GM23248 (cell line): ENCODE results near the gene WFDC8. TPM values are rescaled to one million over a fixed set of nuclear protein-coding genes. Genes with fewer than 3 reads are reported as not detected.

Experiments used
- DNase-seq: peaks from one replicate; pipeline ENCODE4 v3.0.0-alpha.2; 2015
- H2AFZ ChIP-seq: fragments of 200-600 bp; sonication (generic); 2 replicates; pipeline ENCODE4 v1.6.1; 2016; ENCODE audit warnings: antibody characterized with exemption
- H3F3A ChIP-seq: fragments of 200-600 bp; sonication (generic); 2 replicates; pipeline ENCODE4 v1.6.1; 2016; ENCODE audit warnings: mild to moderate bottlenecking, antibody characterized with exemption, mixed run types; ENCODE audit not compliant: insufficient read depth
- H3K27ac ChIP-seq: fragments of 200-600 bp; sonication (generic); 2 replicates; pipeline ENCODE4 v1.5.1; 2016; ENCODE audit warnings: mild to moderate bottlenecking
- H3K27me3 ChIP-seq: fragments of 200-600 bp; sonication (generic); replicated peaks from 2 replicates; pipeline ENCODE4 v1.6.1; 2016; ENCODE audit warnings: mild to moderate bottlenecking; ENCODE audit not compliant: insufficient read depth
- H3K36me3 ChIP-seq: fragments of 200-600 bp; sonication (generic); 2 replicates; pipeline ENCODE4 v1.6.1; 2016; ENCODE audit warnings: low read depth, mild to moderate bottlenecking
- H3K4me1 ChIP-seq: fragments of 200-600 bp; sonication (generic); 2 replicates; pipeline ENCODE4 v1.6.1; 2016; ENCODE audit warnings: mild to moderate bottlenecking; ENCODE audit not compliant: insufficient read depth
- H3K4me2 ChIP-seq: fragments of 200-600 bp; sonication (generic); one replicate; pipeline ENCODE4 v1.6.1; 2016; ENCODE audit warnings: mild to moderate bottlenecking; ENCODE audit not compliant: unreplicated experiment
- H3K4me3 ChIP-seq: fragments of 200-600 bp; sonication (generic); 2 replicates; pipeline ENCODE4 v1.5.1; 2016; ENCODE audit warnings: mild to moderate bottlenecking
- H3K79me2 ChIP-seq: fragments of 200-600 bp; sonication (generic); 2 replicates; pipeline ENCODE4 v1.6.1; 2016; ENCODE audit warnings: mild to moderate bottlenecking; ENCODE audit not compliant: insufficient read depth
- H3K9ac ChIP-seq: fragments of 200-600 bp; sonication (generic); 2 replicates; pipeline ENCODE4 v1.6.1; 2016; ENCODE audit warnings: mild to moderate bottlenecking
- H3K9me2 ChIP-seq: fragments of 200-600 bp; sonication (generic); 2 replicates; pipeline ENCODE4 v1.6.1; 2016; ENCODE audit warnings: mixed run types, mild to moderate bottlenecking, moderate library complexity; ENCODE audit not compliant: insufficient read depth
- H3K9me3 ChIP-seq: fragments of 200-600 bp; sonication (generic); one replicate; pipeline ENCODE4 v1.6.1; 2017; ENCODE audit warnings: low read depth
- H4K20me1 ChIP-seq: fragments of 200-600 bp; sonication (generic); 2 replicates; pipeline ENCODE4 v1.6.0; 2016; ENCODE audit not compliant: insufficient read depth
- EZH2 ChIP-seq: fragments of 200-600 bp; sonication (generic); IDR thresholded peaks from 2 replicates; pipeline ENCODE4 v1.6.1; 2018; ENCODE audit warnings: antibody characterized with exemption, mild to moderate bottlenecking; ENCODE audit not compliant: insufficient read depth, poor library complexity, severe bottlenecking
- EZH2phosphoT487 ChIP-seq: fragments of 200-600 bp; sonication (generic); IDR thresholded peaks from 2 replicates; pipeline ENCODE4 v1.6.1; 2018; ENCODE audit warnings: antibody characterized with exemption, moderate library complexity, mild to moderate bottlenecking, low read depth; ENCODE audit not compliant: insufficient read depth
- WGBS, 2 experiments: methylation state at CpG; one replicate each; pipeline ENCODE4 v1.1.6; 2015 to 2017; ENCODE audit warnings: low lambda C conversion rate in 2 of 2, low coverage in 1 of 2; ENCODE audit errors: missing lambda C conversion rate in 2 of 2; 5-methylcytosine and 5-hydroxymethylcytosine counted together
- in situ Hi-C: fragments of 300-500 bp; cut with MboI; formaldehyde crosslinking; loops from 2 replicates; pipeline ENCODE4 v1.15.0; 2020
- polyA plus RNA-seq: library from polyadenylated mRNA; unstranded; fragments of >200 nt; fragmentation: Nextera tagmentation; extraction: Ambion mirVana; gene quantifications from 2 replicates; pipeline ENCODE4 v1.2.1, GENCODE V29; 2016
- small RNA-seq: library from RNA; depleted of rRNA; stranded (forward); fragments of <200 nt; gene quantifications from one replicate; pipeline ENCODE3, GENCODE V24; 2014; ENCODE audit warnings: low read depth, low replicate concordance
- total RNA-seq: library from RNA; depleted of rRNA; stranded (reverse); fragments of >200 nt; shearing (Covaris generic); gene quantifications from 2 replicates; pipeline ENCODE4 v1.2.3, GENCODE V29; 2014; rRNA removed

WFDC8 gene
- total and polyA plus RNA-seq, 2 experiments from 2014 or later: not detected

- Histone ChIP-seq H3K27me3 (peaks cover 17% of the 10 kb centered on the region; the same call in 1 of the 2 replicates), H3K27ac (no peak overlapping the region), H3K79me2 (no peaks in the 10 kb centered on the region), H3K9me2 (no peaks in the 10 kb centered on the region), H3K4me1 (no peaks in the 10 kb centered on the region), H3K4me3 (no peak overlapping the region), H2AFZ (no peak overlapping the region), H3K36me3 (no peaks in the 10 kb centered on the region), H3F3A (no peaks in the 10 kb centered on the region), H3K4me2 (no peak overlapping the region), H3K9me3 (no peaks in the 10 kb centered on the region), H3K9ac (no peak overlapping the region), H4K20me1 (no peaks in the 10 kb centered on the region)
- TF ChIP-seq EZH2phosphoT487: no peak
- TF ChIP-seq EZH2: no peak
- in situ Hi-C loops: loop anchor here (5.0 kb wide), 1 partner anchor 50 kb away; no protein-coding TSS in a partner anchor
- WGBS, 2 experiments: 3 to 16% methylated on average over 1 of the region's 1 CpG
- no peak for DNase-seq
These were observed 76.5 kb downstream of the WFDC8 start for GRCh38 chr20:45502561-45502960.

Small RNAs within 50 kb of the gene (small RNA-seq; reads per million reads assigned to genes)
- gene AL031663.1 (not detected), gene HSPD1P21 (not detected), gene RNA5SP485 (not detected)

Other genes starting within 250 kb of the WFDC8 start
- gene SDC4, start 230.9 kb downstream of the WFDC8 start, total RNA-seq: 368 and 410 TPM in 2 replicates
- 454 and 461 TPM in 2 replicates for gene SDC4, start 230.9 kb downstream of the WFDC8 start, polyA plus RNA-seq
- gene SYS1, start 216.1 kb downstream of the WFDC8 start, total RNA-seq: 27.3 and 38.7 TPM in 2 replicates
- gene SYS1, start 216.1 kb downstream of the WFDC8 start, polyA plus RNA-seq: 24.6 and 27.1 TPM in 2 replicates
- not detected in 2 replicates for gene TP53TG5, start 201.0 kb downstream of the WFDC8 start, total RNA-seq
- gene TP53TG5, start 201.0 kb downstream of the WFDC8 start, polyA plus RNA-seq: 0.42 and 0.55 TPM in 2 replicates
- 5.1 and 5.7 TPM in 2 replicates for gene DBNDD2, start 171.0 kb downstream of the WFDC8 start, total RNA-seq
- 27.9 and 30.0 TPM in 2 replicates for gene DBNDD2, start 171.0 kb downstream of the WFDC8 start, polyA plus RNA-seq
- gene PIGT, start 163.1 kb downstream of the WFDC8 start, total RNA-seq: 108 and 138 TPM in 2 replicates
- gene PIGT, start 163.1 kb downstream of the WFDC8 start, polyA plus RNA-seq: 190 and 198 TPM in 2 replicates
- gene WFDC2, start 109.5 kb downstream of the WFDC8 start, total RNA-seq: not detected in 2 replicates
- gene WFDC2, start 109.5 kb downstream of the WFDC8 start, polyA plus RNA-seq: not detected in 2 replicates
- not detected in 2 replicates for gene SPINT3, start 63.7 kb downstream of the WFDC8 start, total RNA-seq
- not detected in 2 replicates for gene SPINT3, start 63.7 kb downstream of the WFDC8 start, polyA plus RNA-seq
- gene WFDC6, start 39.8 kb downstream of the WFDC8 start, total RNA-seq: not detected in 2 replicates
- not detected in 2 replicates for gene WFDC6, start 39.8 kb downstream of the WFDC8 start, polyA plus RNA-seq
- not detected in 2 replicates for gene EPPIN, start 31.9 kb downstream of the WFDC8 start, total RNA-seq
- gene EPPIN, start 31.9 kb downstream of the WFDC8 start, polyA plus RNA-seq: not detected in 2 replicates
- gene WFDC10A, start 50.5 kb upstream of the WFDC8 start, total RNA-seq: not detected in 2 replicates
- not detected in 2 replicates for gene WFDC10A, start 50.5 kb upstream of the WFDC8 start, polyA plus RNA-seq
- gene WFDC9, start 52.0 kb upstream of the WFDC8 start, total RNA-seq: not detected in 2 replicates
- not detected in 2 replicates for gene WFDC9, start 52.0 kb upstream of the WFDC8 start, polyA plus RNA-seq
- not detected in 2 replicates for gene WFDC11, start 91.0 kb upstream of the WFDC8 start, total RNA-seq
- not detected in 2 replicates for gene WFDC11, start 91.0 kb upstream of the WFDC8 start, polyA plus RNA-seq
- gene WFDC13, start 122.8 kb upstream of the WFDC8 start, total RNA-seq: not detected in 2 replicates
- gene WFDC13, start 122.8 kb upstream of the WFDC8 start, polyA plus RNA-seq: not detected in 2 replicates
- gene WFDC10B, start 125.7 kb upstream of the WFDC8 start, total RNA-seq: not detected in 2 replicates
- gene WFDC10B, start 125.7 kb upstream of the WFDC8 start, polyA plus RNA-seq: not detected in 2 replicates
- gene SPINT4, start 143.1 kb upstream of the WFDC8 start, total RNA-seq: not detected in 2 replicates
- not detected in 2 replicates for gene SPINT4, start 143.1 kb upstream of the WFDC8 start, polyA plus RNA-seq
- 0.76 TPM in 1 of 2 replicates, not detected in the other for gene WFDC3, start 212.6 kb upstream of the WFDC8 start, total RNA-seq
- gene WFDC3, start 212.6 kb upstream of the WFDC8 start, polyA plus RNA-seq: 2.4 and 3.6 TPM in 2 replicates
- gene DNTTIP1, start 212.7 kb upstream of the WFDC8 start, total RNA-seq: 12.4 and 22.9 TPM in 2 replicates
- gene DNTTIP1, start 212.7 kb upstream of the WFDC8 start, polyA plus RNA-seq: 57.2 and 57.6 TPM in 2 replicates
- gene UBE2C, start 233.4 kb upstream of the WFDC8 start, total RNA-seq: 33.8 and 38.8 TPM in 2 replicates
- 69.2 and 78.4 TPM in 2 replicates for gene UBE2C, start 233.4 kb upstream of the WFDC8 start, polyA plus RNA-seq
- gene TNNC2, start 248.0 kb upstream of the WFDC8 start, total RNA-seq: not detected in 2 replicates
- gene TNNC2, start 248.0 kb upstream of the WFDC8 start, polyA plus RNA-seq: 0.83 and 1.1 TPM in 2 replicates